GM23338 (cell line): Measurements from ENCODE around the gene RHBDL3.

Experiments
- POLR2AphosphoS5 ChIP-seq: IDR thresholded peaks from 2 replicates; pipeline ENCODE4 v1.6.1; 2016; ENCODE audit warnings: antibody characterized with exemption, low read depth
- TF ChIP-seq, protein P1 (sequence below), 2 experiments: fragments of 200-600 bp in 1 of 2; sonication (generic) in 1 of 2; conservative IDR thresholded peaks; 2 replicates each; pipeline versions ENCODE4 v1.5.1 to v1.6.1; 2016 to 2017; ENCODE audit warnings: antibody characterized with exemption in 2 of 2, low read depth in 2 of 2, mild to moderate bottlenecking in 2 of 2, moderate library complexity in 1 of 2

GRCh38 chr17:32355649-32356377 is 90.2 kb downstream of the RHBDL3 start:
- TF ChIP-seq POLR2AphosphoS5: no peak
- TF ChIP-seq, protein P1, sequence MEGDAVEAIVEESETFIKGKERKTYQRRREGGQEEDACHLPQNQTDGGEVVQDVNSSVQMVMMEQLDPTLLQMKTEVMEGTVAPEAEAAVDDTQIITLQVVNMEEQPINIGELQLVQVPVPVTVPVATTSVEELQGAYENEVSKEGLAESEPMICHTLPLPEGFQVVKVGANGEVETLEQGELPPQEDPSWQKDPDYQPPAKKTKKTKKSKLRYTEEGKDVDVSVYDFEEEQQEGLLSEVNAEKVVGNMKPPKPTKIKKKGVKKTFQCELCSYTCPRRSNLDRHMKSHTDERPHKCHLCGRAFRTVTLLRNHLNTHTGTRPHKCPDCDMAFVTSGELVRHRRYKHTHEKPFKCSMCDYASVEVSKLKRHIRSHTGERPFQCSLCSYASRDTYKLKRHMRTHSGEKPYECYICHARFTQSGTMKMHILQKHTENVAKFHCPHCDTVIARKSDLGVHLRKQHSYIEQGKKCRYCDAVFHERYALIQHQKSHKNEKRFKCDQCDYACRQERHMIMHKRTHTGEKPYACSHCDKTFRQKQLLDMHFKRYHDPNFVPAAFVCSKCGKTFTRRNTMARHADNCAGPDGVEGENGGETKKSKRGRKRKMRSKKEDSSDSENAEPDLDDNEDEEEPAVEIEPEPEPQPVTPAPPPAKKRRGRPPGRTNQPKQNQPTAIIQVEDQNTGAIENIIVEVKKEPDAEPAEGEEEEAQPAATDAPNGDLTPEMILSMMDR (conservative IDR thresholded peaks at IDR 0.05; ENCODE audit: low read depth in 2 of 2): no peak
